HepG2 (cell line): ENCODE data around the gene KCNQ2. TPM values are rescaled to one million over a fixed set of nuclear protein-coding genes. Genes with fewer than 3 reads are reported as not detected.

Experiments used
- ATAD3A ChIP-seq: sonication (generic); formaldehyde crosslinking; IDR thresholded peaks from 2 replicates; pipeline ENCODE4 v1.4.0; 2020; ENCODE audit warnings: missing genetic modification reagents
- ATF4 ChIP-seq, 2 experiments: fragments of 450-650 bp in 1 of 2; sonication (generic) in 1 of 2; formaldehyde crosslinking; IDR thresholded peaks; 2 replicates each; pipeline versions ENCODE4 v1.5.0 to v1.8.0; 2020 to 2022; ENCODE audit warnings: mild to moderate bottlenecking in 1 of 2, missing genetic modification reagents in 1 of 2
- BRF2 ChIP-seq: sonication (generic); formaldehyde crosslinking; IDR thresholded peaks from 2 replicates; pipeline ENCODE4 v1.8.1; 2022; ENCODE audit warnings: mild to moderate bottlenecking, missing genetic modification reagents
- GRHL1 ChIP-seq: sonication (generic); formaldehyde crosslinking; conservative IDR thresholded peaks from 2 replicates; pipeline ENCODE4 v1.8.0; 2022; ENCODE audit warnings: missing genetic modification reagents
- HOXA9 ChIP-seq: sonication (generic); formaldehyde crosslinking; IDR thresholded peaks from 2 replicates; pipeline ENCODE4 v1.8.1; 2022; ENCODE audit warnings: missing genetic modification reagents, mild to moderate bottlenecking, moderate library complexity, borderline replicate concordance
- ISL2 ChIP-seq: sonication (generic); formaldehyde crosslinking; IDR thresholded peaks from 2 replicates; pipeline ENCODE4 v1.5.0; 2020; ENCODE audit warnings: missing genetic modification reagents
- MATR3 ChIP-seq: sonication (generic); formaldehyde crosslinking; IDR thresholded peaks from 2 replicates; pipeline ENCODE4 v1.4.0; 2020; ENCODE audit warnings: missing genetic modification reagents
- MAX ChIP-seq: IDR thresholded peaks from 2 replicates; pipeline ENCODE4 v1.6.1; 2012; ENCODE audit warnings: inconsistent platforms
- NFE2 ChIP-seq: sonication (generic); formaldehyde crosslinking; IDR thresholded peaks from 2 replicates; pipeline ENCODE4 v1.4.0; 2020; ENCODE audit warnings: missing genetic modification reagents
- NR2F1 ChIP-seq, 2 experiments: fragments of 450-650 bp in 1 of 2; formaldehyde crosslinking in 1 of 2; IDR thresholded peaks; 2 replicates each; pipeline versions ENCODE4 v1.5.0 to v1.6.1; 2016 to 2020; ENCODE audit warnings: mild to moderate bottlenecking in 1 of 2, missing compliant biosample characterization in 1 of 2, missing genetic modification reagents in 1 of 2, moderate library complexity in 1 of 2
- POLR2AphosphoS5 ChIP-seq: IDR thresholded peaks from 2 replicates; pipeline ENCODE4 v1.6.1; 2012; ENCODE audit warnings: low read depth, low read length
- PTBP1 ChIP-seq: fragments of 200-400 bp; formaldehyde crosslinking; IDR thresholded peaks from 2 replicates; pipeline ENCODE4 v1.6.1; 2018; ENCODE audit warnings: low read length, low read depth; ENCODE audit not compliant: poor library complexity, severe bottlenecking
- SATB2 ChIP-seq: sonication (generic); formaldehyde crosslinking; IDR thresholded peaks from 2 replicates; pipeline ENCODE4 v1.5.0; 2020; ENCODE audit warnings: missing genetic modification reagents
- SRSF4 ChIP-seq: fragments of 200-400 bp; formaldehyde crosslinking; IDR thresholded peaks from one replicate; pipeline ENCODE4 v1.6.1; 2018; ENCODE audit warnings: mild to moderate bottlenecking, low read depth, low read length, moderate library complexity; ENCODE audit not compliant: poor library complexity, severe bottlenecking
- TOE1 ChIP-seq: sonication (generic); formaldehyde crosslinking; IDR thresholded peaks from 2 replicates; pipeline ENCODE4 v1.4.0; 2020; ENCODE audit warnings: mild to moderate bottlenecking, missing genetic modification reagents
- ZNF282 ChIP-seq: fragments of 450-650 bp; IDR thresholded peaks from 2 replicates; pipeline ENCODE4 v1.6.1; 2018; ENCODE audit not compliant: partially characterized antibody
- ZNF614 ChIP-seq: IDR thresholded peaks from 2 replicates; pipeline ENCODE4 v1.6.1; 2018; ENCODE audit warnings: missing biosample characterization, missing genetic modification reagents, inconsistent platforms, borderline replicate concordance
- ZNF687 ChIP-seq: sonication (generic); formaldehyde crosslinking; IDR thresholded peaks from 2 replicates; pipeline ENCODE4 v1.5.1; 2020; ENCODE audit warnings: mild to moderate bottlenecking, missing genetic modification reagents, moderate library complexity
- ZNF709 ChIP-seq: sonication (generic); formaldehyde crosslinking; IDR thresholded peaks from 2 replicates; pipeline ENCODE4 v1.5.0; 2020; ENCODE audit warnings: mild to moderate bottlenecking, missing genetic modification reagents
- ZSCAN31 ChIP-seq: sonication (generic); formaldehyde crosslinking; IDR thresholded peaks from 2 replicates; pipeline ENCODE4 v1.5.0; 2020; ENCODE audit warnings: low read depth, mild to moderate bottlenecking, missing genetic modification reagents
- polyA plus RNA-seq, 8 experiments: library from polyadenylated mRNA; depleted of rRNA in 3 of 8; stranded (reverse) in 7 of 8; unstranded in 1 of 8; fragments of >200 nt; fragmentation: Illumina TruSeq in 4 of 8; extraction: Trizol in 4 of 8; gene quantifications; 2 replicates each; pipeline versions ENCODE4 v1.2.1 to v1.2.3, GENCODE V29; 2011 to 2016; ENCODE audit warnings: low read depth in 4 of 8, missing spikeins in 1 of 8, mixed read lengths in 1 of 8; ENCODE audit not compliant: insufficient read depth in 1 of 8
- total RNA-seq, 5 experiments: library from RNA; depleted of rRNA; stranded (reverse); fragments of >200 nt; fragmentation: Illumina TruSeq; extraction: Trizol; gene quantifications; 2 replicates each; pipeline ENCODE4 v1.2.3, GENCODE V29; 2016; ENCODE audit warnings: low read depth in 1 of 5

KCNQ2 gene
- total and polyA plus RNA-seq, 2 of the 13 experiments (the other 11 are each of a cell fraction or from before 2014, with no cell fraction given) = not detected

GRCh38 chr20:63495741-63496595 is 23.5 kb upstream of the KCNQ2 start (continued):
- TF ChIP-seq SRSF4 (no peak), ZNF614 (CRISPR knock-in tag) (no peak), ZSCAN31 (no peak), NR2F1 (CRISPR knock-in tag; IDR thresholded peaks at IDR 0.05) (no peak), ATAD3A (CRISPR knock-in tag) (no peak), GRHL1 (CRISPR knock-in tag) (no peak), PTBP1 (peak; percentile 29), HOXA9 (CRISPR knock-in tag) (no peak; the same call in 1 of the 2 replicates), ZNF282 (no peak), SATB2 (CRISPR knock-in tag) (no peak), MATR3 (CRISPR knock-in tag) (no peak), BRF2 (CRISPR knock-in tag) (no peak), TOE1 (CRISPR knock-in tag) (no peak), NFE2 (CRISPR knock-in tag) (no peak), MAX (0 out of 2 replicates have a peak, but pooled peaks have one; percentile 26), ZNF687 (peak; percentile 49; the same call in 1 of the 2 replicates), ZNF709 (CRISPR knock-in tag) (no peak), ISL2 (CRISPR knock-in tag) (no peak), ATF4 (CRISPR knock-in tag; IDR thresholded peaks at IDR 0.05) (no peak), POLR2AphosphoS5 (no peak)
